GM10266 (cell line): Measurements from ENCODE around the gene PPP1R14C.

ENCODE experiments used
- DNase-seq: peaks from one replicate; pipeline ENCODE4 v3.0.0; 2012; ENCODE audit errors: extremely low spot score
- TF ChIP-seq, protein P1 (sequence below): IDR thresholded peaks from 2 replicates; pipeline ENCODE4 v1.5.1; 2012; ENCODE audit warnings: mild to moderate bottlenecking, low read depth; ENCODE audit not compliant: control insufficient read depth, insufficient read depth; ENCODE audit errors: missing control alignments

The PPP1R14C gene

DNA sequence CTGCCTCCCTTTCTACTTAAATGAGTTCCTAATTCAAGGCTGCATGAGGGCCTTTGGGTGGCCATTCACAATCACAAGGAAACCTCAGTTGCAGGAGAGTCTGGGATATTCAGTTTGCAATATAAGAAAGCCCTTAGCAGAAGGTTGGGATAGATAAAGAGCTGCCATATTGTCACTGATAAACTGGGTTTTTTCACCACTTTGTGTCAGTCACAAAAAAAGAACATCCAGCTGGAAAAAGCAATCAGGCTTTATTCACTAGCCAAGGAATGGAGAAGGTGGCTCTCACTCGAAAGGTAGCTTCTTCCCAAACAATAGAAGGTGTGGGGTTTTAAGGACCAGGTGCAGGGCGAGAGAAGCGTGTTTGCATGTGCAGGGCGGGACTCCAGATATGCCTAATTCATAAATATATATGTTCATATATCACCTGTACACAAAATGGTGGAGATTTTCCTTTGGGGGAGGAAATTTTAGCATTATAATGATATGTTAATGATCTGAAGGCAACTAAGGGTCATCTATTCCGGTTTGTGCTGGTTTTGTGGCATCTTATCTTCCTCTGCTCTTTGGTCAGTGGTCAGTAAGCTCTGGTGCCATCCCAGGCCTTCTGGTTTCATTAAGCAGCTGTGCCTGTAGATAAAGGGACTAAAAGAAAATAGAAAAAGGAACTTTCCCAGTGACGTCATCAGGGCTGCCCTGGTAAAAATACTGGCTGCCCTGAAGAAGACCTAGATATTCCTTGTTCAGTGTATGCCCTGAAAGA, 128.8 kb downstream of the PPP1R14C start:
- DNase-seq, result no peak
- TF ChIP-seq, protein P1, sequence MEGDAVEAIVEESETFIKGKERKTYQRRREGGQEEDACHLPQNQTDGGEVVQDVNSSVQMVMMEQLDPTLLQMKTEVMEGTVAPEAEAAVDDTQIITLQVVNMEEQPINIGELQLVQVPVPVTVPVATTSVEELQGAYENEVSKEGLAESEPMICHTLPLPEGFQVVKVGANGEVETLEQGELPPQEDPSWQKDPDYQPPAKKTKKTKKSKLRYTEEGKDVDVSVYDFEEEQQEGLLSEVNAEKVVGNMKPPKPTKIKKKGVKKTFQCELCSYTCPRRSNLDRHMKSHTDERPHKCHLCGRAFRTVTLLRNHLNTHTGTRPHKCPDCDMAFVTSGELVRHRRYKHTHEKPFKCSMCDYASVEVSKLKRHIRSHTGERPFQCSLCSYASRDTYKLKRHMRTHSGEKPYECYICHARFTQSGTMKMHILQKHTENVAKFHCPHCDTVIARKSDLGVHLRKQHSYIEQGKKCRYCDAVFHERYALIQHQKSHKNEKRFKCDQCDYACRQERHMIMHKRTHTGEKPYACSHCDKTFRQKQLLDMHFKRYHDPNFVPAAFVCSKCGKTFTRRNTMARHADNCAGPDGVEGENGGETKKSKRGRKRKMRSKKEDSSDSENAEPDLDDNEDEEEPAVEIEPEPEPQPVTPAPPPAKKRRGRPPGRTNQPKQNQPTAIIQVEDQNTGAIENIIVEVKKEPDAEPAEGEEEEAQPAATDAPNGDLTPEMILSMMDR, result no peak

DNA sequence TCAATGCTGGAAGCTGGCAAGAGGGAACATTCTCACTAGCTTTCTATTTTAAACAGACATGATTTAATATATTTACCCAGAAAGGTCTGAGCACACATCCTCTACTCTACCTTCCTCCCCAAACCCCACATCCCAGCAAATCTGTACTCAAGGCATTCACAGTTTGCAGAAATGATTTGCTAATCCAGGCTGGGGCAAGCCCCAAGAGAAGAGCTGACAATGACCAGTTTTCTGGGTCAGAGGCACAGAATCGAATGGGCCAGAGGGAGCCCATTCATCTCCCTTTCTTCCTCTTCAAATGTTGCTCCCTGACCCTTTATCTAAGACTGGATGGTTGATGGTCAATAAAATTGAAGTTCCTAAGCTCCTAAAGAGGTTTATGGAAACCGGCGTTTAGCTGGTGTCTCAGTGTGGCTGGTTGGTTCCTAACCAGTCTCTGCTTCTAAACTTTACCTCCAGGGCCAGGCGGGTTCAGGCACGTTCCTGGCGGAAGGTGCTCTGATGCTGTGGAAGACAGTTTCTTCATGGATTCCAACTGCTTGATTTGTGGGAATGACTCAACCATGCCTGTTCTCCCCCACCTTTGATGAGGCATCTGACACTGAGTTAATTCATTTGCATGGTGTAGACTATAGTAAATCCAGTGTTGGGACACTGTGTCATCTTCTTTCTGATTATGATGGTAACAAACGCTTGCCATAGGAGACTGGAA, 129.6 kb downstream of the PPP1R14C start:
- TF ChIP-seq, protein P1, result no peak
- DNase-seq, result no peak

DNA sequence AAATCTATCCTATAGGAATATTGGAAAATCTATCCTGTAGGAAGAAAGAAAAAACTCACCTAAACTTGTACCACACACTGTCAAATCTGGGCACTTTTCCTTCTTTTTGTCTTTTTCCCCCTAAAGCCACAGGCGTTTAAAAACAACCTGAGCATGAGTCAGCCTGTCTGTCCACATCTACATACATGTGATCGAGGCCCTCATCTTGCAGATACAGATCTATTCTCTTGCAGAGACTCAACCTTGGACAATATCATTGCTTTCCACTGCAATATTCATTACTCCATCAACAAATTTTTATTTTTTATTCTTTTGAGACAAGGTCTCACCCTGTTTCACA, 130.1 kb downstream of the PPP1R14C start:
- no peak for DNase-seq
- TF ChIP-seq, protein P1, result no peak

DNA sequence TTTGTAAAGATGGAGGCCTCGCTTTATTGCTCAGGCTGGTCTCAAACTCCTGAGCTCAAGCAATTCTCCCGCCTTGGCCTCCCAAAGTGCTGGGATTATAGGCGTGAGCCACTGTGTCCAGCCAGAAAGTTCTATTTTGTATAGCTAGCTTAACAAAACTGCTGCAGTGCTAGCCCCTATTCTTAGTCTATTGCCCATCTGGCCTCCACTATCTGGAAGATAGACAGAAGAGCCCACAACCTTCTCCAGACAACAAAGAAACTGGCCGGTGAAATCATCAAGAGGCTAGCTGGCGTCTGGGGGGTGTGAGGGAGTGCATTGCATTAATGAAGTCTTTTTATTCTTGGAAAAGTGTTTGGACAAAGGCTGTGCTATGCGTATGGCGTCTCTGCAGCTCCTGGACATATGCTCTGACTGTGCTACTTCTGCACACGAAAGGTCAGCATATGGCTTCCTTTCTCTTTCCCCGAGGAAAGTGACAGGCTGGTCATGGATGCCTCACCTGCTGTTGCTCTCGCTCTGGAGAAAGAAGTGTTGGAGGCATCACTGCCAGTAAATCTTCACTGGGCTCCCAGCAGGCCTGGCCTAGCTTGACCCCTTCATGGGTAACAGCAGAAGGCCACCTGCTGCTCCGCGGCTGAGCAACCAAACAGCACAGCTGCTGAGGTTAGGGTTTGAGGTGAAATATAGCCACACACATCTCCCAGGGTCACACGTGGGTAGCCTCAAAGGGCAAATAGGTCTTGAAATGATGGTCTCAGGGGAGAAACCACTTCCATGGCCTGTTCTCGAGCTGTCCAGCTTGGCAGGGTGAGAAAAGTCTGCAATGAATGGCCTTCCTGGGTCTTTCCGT, 130.8 kb downstream of the PPP1R14C start:
- TF ChIP-seq, protein P1, result no peak
- DNase-seq, result no peak

DNA sequence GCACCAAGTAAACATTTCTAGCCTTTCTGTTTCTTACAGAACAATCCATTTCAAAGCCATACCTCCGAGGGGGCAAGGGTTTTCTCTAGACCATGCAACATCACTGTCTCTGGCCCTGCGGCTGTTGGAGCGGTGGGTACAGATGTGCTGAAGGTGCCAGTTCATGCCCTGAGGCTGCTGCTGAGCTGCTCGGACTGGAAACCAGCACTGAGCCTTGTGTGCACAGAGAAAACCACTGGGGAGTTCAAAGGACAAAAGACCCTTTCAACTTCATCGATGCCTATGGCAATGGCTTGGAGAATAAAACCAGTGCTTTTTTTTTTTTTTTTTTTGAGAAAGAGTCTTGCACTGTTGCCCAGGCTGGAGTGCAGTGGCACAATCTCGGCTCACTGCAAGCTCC, 132.6 kb downstream of the PPP1R14C start:
- TF ChIP-seq, protein P1, result no peak
- no peak for DNase-seq

DNA sequence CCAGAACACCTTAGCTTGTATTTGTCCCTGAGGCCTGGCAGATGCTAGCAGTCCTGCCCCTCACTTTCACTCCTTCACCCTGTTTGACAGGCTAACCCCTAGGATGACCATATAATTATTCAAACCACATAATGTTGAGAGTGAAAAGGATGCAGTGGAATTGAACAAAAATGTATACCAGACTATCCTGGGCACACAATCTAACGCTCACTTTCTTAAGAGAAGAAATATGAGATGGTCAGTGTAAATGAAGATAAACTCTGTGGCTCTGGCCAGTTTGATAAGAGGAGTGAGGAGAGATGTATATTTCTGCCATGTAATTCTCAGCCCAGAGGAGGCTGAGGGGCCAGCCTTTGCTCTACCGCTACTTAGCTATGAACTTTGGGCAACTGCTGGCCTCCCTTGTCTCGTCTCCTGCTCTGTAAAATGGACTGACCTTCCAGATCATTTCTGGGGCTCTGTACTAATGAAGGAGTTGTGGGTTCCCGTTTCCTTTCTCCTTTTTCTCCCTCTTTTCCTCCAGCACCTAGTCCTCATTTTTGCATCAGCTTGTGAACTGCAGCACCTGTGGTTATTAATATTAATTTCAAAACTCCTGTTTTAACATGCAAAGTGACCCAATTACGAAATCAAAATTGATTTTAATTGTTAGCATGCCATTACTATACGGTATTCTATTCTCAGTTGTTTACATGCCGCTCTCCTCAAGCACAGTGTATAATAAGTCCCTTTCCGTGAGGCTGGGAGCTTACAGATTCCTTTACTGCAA, 133.5 kb downstream of the PPP1R14C start:
- no peak for DNase-seq
- TF ChIP-seq, protein P1, result no peak
